COLO829 (cell line): ENCODE data around the gene LONRF2.
"Not testable (repeated sequence)": the region's sequence is repeated elsewhere in the genome, so short reads cannot be mapped to it uniquely, and the experiment has no call there.

ENCODE experiments used
- DNase-seq: peaks from one replicate; pipeline ENCODE4 v3.0.0; 2012; ENCODE audit warnings: low spot score

The LONRF2 gene

GRCh38 chr2:100321866-100322820 lies at the start of gene LONRF2:
Gene LONRF2 (minus strand): TSS chr2:100322501. CDS start chr2:100322093, 408 bp downstream.
- no peak for DNase-seq

DNA sequence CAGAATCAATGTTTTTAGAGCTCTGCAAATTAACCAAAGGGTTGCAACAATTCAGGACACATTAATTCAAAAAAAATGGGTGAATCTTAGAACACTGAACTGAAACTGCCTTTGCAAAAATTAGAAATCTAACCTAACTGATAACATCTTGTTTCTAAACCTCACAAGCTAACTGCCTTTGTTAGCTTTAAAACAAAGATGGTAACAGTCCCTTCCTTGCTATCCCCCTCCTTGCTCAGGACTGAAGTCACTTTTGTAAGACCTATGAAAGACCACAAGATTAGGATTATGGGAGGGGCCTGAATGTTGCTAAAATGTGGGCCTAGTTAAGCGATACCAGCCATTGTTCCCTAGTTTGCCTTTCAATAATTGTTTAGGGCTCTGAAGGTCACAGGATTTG lies 44.9 kb upstream of the LONRF2 start:
- no peak for DNase-seq

GRCh38 chr2:100365434-100365833 lies 43.1 kb upstream of the LONRF2 start:
- DNase-seq = no peak

GRCh38 chr2:100362269-100362668 lies 40.0 kb upstream of the LONRF2 start:
- not testable (repeated sequence) for DNase-seq

DNA sequence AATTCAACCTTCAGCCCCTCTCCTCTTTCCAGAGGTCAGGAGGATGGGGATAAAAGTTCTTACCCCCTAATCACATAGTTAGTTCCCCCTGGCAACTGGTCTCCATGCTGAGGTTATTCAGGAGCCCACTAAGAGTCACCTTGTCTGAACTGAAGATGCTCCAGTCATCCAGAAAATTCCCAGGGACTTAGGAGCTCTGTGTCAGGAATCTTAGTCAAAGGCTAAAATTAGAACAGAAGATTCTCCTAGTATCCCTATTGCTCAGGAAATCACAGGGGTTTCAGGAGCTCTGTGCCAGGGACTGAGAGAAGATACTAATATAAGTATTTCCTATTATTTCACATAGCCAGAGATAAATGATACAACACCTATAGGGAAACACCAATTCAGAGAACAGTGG lies 37.3 kb upstream of the LONRF2 start:
- no peak for DNase-seq

DNA sequence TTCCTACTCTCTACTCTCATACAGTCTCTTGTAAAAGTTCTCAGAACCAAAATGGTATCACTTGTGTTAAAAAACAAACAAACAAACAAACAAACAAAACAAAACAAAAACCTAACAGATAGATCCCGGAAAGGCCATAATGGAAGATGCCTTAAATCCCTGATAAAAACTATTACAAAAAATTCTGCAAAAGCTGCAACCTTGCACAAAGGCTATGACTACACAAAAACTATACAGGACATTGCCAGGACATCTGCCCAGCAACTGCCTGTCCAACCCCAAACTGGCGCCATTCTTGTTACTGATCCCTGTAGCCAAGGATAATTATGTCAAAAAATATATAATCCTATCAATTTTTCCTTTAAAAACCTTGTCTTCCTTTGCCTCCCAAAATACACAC lies 36.3 kb upstream of the LONRF2 start:
- DNase-seq = no peak

DNA sequence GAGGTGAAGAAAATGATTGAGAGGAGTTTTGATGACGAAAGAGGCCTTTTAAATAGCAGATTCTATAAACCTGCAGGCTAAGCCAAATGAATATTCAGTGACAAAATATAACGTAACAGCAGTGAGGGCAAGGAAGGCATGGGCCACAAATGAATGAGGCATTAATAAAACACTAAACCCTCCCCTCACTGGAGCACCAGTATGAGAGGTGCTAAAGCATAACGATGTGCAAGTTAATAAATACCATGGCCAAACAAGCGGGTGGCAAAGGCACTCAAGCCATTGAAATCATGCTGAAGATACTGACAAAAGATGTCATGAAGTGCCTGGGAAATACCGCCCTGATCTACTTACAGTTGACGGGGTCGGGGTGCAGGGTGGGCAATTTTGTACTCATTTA lies 30.2 kb upstream of the LONRF2 start:
- no peak for DNase-seq

GRCh38 chr2:100350661-100351185 lies 28.4 kb upstream of the LONRF2 start:
- DNase-seq = no peak

- DNase-seq = not testable (repeated sequence)
These were observed 22.8 kb upstream of the LONRF2 start for GRCh38 chr2:100345144-100345543.

DNA sequence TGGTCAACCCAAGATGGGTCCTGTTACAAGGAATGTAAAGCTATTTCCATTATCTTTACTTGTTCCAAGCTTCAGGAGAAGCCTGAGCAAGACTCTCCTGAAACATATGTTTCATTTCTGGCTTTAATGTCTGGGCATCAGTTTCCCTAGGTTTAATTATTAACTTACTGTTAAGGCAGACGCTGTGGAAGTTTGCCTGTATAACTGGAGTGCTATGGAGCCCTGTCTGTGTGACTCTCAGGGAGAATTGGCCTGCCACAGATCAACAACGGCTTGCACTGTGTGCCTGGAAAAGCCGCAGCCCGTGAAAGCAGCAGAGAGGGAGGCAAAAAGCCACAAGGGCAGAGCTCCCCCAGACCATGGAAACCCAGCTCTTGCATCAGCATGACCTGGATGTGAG lies 22.1 kb upstream of the LONRF2 start:
- no peak for DNase-seq

GRCh38 chr2:100342466-100342865 lies 20.2 kb upstream of the LONRF2 start:
- not testable (repeated sequence) for DNase-seq

- no peak for DNase-seq
These were observed 17.5 kb upstream of the LONRF2 start for GRCh38 chr2:100339823-100340222.

DNA sequence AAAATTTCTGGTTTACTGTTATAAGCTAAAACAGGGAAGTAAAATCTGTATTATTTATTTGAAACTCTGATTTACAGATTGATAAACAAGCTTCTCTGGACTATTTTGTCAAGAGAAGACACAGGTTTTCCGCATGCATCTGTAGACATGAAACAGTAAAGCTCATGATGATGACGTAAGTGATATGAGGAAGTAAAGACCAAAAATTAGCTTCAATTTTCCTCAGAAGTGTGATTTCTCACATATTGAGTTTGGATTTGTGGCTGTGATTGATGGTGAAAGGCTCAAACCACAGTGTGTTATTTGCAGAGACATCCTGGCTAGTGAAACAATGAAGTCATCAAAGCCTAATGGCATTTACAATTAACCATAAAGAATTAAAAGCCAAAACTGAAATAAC lies 12.6 kb upstream of the LONRF2 start:
- no peak for DNase-seq

DNA sequence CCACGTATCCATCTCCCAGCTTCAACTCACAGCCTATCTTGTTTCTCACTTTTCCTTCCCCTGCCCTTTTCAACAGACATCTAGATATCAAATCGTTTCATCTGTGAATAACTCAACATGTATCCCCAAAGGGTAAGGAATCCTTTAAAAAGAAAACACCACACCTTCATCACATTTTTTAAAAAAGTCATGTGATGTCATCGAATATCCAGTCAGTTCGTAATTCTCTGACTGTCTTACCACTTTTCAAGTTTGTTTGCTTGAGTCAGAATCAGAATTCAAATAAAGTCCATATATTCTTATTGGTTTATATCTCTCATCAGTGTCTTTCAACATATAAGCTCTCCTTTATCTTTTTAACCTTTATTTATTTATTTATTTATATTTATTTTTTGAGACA lies 5.4 kb upstream of the LONRF2 start:
- no peak for DNase-seq

DNA sequence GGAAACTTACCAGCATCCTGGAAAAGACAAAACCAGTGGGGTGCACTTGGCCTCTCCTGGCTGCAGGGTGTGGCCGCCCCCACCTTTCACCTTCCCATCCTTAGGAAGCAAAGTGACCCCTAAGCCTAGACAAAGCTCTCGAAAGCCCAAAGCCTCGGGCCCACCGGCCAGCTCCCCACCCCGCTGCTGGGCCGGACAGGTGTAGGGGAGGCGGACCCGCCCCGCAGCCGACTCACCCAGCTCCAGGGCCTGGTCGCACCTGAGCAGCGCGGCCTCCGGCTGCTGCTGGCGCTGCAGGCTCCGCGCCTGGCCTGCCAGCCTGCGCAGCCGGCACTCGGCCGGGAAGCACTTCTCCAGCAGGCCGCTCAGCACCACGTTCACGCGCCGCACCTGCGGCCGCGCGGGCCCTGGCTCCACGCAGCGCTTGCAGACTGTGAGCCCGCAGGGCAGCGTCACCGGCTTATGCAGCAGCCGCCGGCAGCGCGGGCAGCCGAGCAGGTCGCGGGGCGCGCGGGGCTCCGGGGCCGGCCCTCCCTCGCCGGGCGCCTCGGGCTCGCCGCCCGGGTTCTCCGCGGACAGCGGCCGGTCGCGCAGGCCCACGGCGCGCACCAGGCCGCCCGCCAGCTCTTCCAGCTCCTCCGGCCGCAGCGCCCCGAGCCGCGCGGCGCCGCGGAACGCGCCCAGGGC lies 979 bp downstream of the LONRF2 start:
- DNase-seq = no peak

- no peak for DNase-seq
These were observed 1.6 kb downstream of the LONRF2 start for GRCh38 chr2:100320547-100321178.

DNA sequence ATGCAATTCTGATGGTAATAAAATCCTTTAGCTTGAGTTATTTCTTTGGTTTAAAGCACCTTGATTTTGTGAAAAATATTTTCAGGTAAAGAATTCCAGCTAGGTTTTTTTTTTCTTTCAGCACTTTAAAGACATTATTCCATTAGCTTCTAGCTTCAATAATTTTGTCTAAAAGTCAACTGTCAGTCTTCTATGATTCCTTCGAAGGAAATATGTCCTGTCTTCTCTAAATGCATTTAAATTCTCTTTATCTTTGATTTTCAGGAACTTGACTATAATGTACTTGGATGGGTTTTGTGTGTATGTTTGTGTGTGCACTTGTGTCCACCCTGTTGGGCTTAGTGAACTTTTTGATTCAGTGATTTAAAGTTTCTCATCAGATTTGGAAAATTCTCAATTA lies 4.7 kb downstream of the LONRF2 start:
- DNase-seq = no peak

DNA sequence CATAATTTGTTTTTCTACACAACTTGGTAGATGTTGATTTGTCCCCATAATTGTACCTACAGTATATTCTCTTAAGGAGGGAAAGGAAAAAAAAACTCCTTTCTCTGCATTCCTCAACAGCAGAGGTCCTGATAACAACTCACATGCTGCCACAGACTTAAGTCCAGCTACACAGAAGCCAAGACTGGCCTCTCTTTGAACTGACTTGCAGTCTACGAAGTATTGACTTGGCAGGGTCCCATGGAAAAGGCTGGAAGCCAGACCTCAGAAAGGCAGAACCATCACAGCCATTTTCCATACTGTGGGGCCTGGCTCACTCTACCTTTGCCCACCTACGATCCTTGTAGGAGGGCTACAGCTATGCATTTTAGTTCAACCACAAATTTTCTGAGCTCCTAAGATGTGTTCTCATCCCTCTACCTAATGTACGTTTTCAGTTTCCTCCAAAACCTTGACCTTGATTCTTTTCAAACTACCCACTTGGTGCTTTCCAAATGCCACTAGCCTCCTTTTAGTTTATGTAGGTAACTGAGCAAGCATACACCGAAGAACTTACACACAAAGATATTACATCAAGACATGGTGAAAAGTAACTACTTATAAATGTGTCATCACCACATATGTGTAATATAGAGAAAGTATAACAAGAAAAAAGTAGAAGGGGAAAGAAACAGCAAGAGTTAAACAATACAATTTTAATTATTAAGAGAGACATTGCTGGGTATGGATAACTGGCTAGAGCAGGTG lies 12.2 kb downstream of the LONRF2 start:
- DNase-seq = no peak

DNA sequence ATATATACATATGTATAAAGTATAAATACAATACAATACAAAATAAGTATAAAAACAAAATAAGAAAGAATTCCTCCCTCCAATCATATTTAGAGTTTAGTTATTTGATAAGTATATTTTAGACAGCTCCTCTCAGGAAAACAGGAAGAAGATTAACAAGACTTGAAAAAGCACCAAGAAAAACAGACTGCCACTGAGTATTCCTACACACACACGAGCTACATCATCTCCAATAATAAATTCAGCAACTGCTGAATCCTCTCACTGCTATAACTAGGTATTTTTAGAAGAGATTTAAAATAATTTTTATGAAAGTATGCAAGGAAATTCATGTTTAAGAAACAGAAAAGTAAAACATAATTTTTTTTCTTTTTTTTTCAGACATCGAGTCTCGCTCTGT lies 13.0 kb downstream of the LONRF2 start:
- DNase-seq = no peak

DNA sequence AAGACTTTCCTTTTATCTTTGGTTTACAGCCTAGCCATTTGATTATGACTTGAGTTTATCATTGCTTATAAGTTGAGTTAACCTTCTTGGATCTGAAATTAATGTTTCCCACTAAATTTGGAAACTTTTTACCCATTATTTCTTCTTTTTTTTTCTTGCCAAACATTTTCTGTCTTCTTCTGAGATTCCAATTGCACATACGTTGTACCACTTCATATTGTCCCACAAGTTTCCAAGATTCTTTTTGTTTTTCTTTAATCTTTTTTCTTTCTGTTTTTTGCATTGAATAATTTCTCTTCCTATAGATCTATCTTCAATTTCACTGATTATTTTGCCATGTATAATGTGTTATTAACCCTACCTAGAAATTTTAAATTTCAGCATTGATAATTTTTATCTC lies 18.6 kb downstream of the LONRF2 start:
- DNase-seq = no peak

GRCh38 chr2:100302585-100302892 lies 19.8 kb downstream of the LONRF2 start:
- DNase-seq = no peak
